Gastrocnemius medialis (tissue), 4 donors: ENCODE data around the gene IL3RA. TPM values are rescaled to one million over a fixed set of nuclear protein-coding genes. Genes with fewer than 3 reads are reported as not detected.
"Not testable (repeated sequence)": the region's sequence is repeated elsewhere in the genome, so short reads cannot be mapped to it uniquely, and the experiment has no call there.

Experiments
- ATAC-seq, 2 donors: fragments of 150-250 bp; one replicate each; pipeline ENCODE4 v1.9.1; 2016
- DNase-seq, 2 donors: peaks; one replicate each; pipeline ENCODE4 v3.0.0-alpha.2; 2019
- H3K27ac ChIP-seq, 4 donors: fragments of 200-600 bp; sonication (generic); 1 replicate in 1 of 4; 2 replicates in 3 of 4; pipeline ENCODE4 v1.5.1; 2016 to 2018; ENCODE audit warnings: mild to moderate bottlenecking in 2 of 4, moderate library complexity in 1 of 4
- H3K27me3 ChIP-seq, 3 donors: fragments of 200-600 bp; sonication (generic) in 2 of 3; 1 replicate in 1 of 3; 2 replicates in 2 of 3; pipeline versions ENCODE4 v1.5.1 to v1.6.0; 2016 to 2019; ENCODE audit warnings: mild to moderate bottlenecking in 1 of 3, moderate library complexity in 1 of 3
- H3K36me3 ChIP-seq, 2 donors: fragments of 200-600 bp; sonication (generic) in 1 of 2; one replicate each; pipeline ENCODE4 v1.5.1; 2017 to 2018
- H3K4me1 ChIP-seq, 2 donors: fragments of 200-600 bp; sonication (generic) in 1 of 2; one replicate each; pipeline ENCODE4 v1.5.1; 2016 to 2017; ENCODE audit warnings: mild to moderate bottlenecking in 2 of 2
- H3K4me3 ChIP-seq, 4 donors: fragments of 200-600 bp; sonication (generic) in 3 of 4; 1 replicate in 1 of 4; 2 replicates in 3 of 4; pipeline ENCODE4 v1.5.1; 2016 to 2019; ENCODE audit warnings: mild to moderate bottlenecking in 2 of 4
- H3K9me3 ChIP-seq, 3 donors: fragments of 200-600 bp; sonication (generic) in 2 of 3; 1 replicate in 1 of 3; 2 replicates in 2 of 3; pipeline ENCODE4 v1.5.1; 2016 to 2019
- POLR2A ChIP-seq, 2 donors: fragments of 450-650 bp; IDR thresholded peaks; one replicate each; pipeline ENCODE4 v1.6.1; 2017; ENCODE audit warnings: antibody characterized with exemption in 2 of 2, mild to moderate bottlenecking in 2 of 2, moderate library complexity in 2 of 2
- in situ Hi-C, 4 donors: fragments of 200-750 bp; cut with MboI; loops; one replicate each; pipeline versions ENCODE4 v1.15.0 to v1.8.0; 2017; ENCODE audit warnings: low sequenced_read_pairs in 4 of 4
- intact Hi-C: fragments of 100-400 bp; cut with DNase I; formaldehyde crosslinking; loops from one replicate; pipeline ENCODE4 v1.15.1; 2023; ENCODE audit warnings: low total_unique reads
- total RNA-seq, 4 donors: library from RNA; depleted of rRNA; stranded (reverse); fragments of >200 nt; gene quantifications; one replicate each; pipeline versions ENCODE4 v1.1.0 to v1.2.3, GENCODE V29; 2016
- TF ChIP-seq, protein P1 (sequence below), 5 experiments: fragments of 450-650 bp in 3 of 5; fragments of 200-600 bp in 2 of 5; sonication (generic) in 2 of 5; IDR thresholded peaks in 4 of 5; conservative IDR thresholded peaks in 1 of 5; 1 replicate in 4 of 5; 2 replicates in 1 of 5; pipeline ENCODE4 v1.5.1; 2016 to 2019; ENCODE audit warnings: antibody characterized with exemption in 5 of 5, mild to moderate bottlenecking in 3 of 5, moderate library complexity in 3 of 5

The IL3RA gene
- total RNA-seq, 4 donors from 2014 or later = 2.8 to 8.0 (median 5.6) TPM

DNA sequence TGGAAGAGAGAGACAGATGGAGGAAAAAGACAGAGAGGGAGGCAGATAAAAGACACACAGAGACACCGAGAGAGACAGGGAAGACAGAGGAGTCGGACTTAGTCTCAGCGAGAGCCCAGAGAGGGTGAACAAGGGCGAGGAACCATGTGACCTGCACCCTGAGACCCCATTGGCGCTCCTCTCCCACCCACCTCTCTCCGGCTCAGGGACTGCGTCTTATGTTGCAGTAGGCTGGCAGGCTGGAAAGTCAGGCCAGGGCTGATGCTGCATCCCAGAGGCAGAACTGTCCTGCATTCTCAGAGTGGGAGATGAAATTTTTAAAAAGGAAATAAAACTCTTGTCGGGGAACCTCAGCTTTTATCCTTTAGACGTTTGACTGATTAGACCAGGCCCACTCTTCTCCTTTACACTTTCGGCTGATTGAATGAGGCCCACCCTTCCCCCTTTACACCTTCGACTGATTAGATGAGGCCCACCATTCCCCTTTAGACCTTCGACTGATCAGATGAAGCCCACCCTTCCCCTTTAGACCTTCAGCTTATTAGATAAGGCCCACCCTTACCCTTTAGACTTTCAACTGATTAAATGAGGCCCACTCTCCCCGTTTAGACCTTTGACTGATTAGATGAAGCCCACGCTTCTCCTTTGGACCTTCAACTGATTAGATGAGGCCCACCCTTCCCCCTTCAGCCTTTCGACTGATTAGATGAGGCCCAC, 29.5 kb upstream of the IL3RA start:
- in situ Hi-C loops = no loop called here
- DNase-seq (no peak), ATAC-seq (no peak)
- no peak overlapping the region for H3K27ac ChIP-seq
- TF ChIP-seq, protein P1, sequence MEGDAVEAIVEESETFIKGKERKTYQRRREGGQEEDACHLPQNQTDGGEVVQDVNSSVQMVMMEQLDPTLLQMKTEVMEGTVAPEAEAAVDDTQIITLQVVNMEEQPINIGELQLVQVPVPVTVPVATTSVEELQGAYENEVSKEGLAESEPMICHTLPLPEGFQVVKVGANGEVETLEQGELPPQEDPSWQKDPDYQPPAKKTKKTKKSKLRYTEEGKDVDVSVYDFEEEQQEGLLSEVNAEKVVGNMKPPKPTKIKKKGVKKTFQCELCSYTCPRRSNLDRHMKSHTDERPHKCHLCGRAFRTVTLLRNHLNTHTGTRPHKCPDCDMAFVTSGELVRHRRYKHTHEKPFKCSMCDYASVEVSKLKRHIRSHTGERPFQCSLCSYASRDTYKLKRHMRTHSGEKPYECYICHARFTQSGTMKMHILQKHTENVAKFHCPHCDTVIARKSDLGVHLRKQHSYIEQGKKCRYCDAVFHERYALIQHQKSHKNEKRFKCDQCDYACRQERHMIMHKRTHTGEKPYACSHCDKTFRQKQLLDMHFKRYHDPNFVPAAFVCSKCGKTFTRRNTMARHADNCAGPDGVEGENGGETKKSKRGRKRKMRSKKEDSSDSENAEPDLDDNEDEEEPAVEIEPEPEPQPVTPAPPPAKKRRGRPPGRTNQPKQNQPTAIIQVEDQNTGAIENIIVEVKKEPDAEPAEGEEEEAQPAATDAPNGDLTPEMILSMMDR (IDR thresholded peaks at IDR 0.05 in 4 of 5, conservative IDR thresholded peaks at IDR 0.05 in 1 of 5) = no peak
- no peak for TF ChIP-seq POLR2A (IDR thresholded peaks at IDR 0.05)
- no peaks in the 10 kb centered on the region for H3K9me3 ChIP-seq
- no peaks in the 10 kb centered on the region for H3K36me3 ChIP-seq
- intact Hi-C loops = no loop called here
- no peaks in the 10 kb centered on the region for H3K27me3 ChIP-seq
- no peak overlapping the region for H3K4me3 ChIP-seq
- H3K4me1 ChIP-seq = no peaks in the 10 kb centered on the region

DNA sequence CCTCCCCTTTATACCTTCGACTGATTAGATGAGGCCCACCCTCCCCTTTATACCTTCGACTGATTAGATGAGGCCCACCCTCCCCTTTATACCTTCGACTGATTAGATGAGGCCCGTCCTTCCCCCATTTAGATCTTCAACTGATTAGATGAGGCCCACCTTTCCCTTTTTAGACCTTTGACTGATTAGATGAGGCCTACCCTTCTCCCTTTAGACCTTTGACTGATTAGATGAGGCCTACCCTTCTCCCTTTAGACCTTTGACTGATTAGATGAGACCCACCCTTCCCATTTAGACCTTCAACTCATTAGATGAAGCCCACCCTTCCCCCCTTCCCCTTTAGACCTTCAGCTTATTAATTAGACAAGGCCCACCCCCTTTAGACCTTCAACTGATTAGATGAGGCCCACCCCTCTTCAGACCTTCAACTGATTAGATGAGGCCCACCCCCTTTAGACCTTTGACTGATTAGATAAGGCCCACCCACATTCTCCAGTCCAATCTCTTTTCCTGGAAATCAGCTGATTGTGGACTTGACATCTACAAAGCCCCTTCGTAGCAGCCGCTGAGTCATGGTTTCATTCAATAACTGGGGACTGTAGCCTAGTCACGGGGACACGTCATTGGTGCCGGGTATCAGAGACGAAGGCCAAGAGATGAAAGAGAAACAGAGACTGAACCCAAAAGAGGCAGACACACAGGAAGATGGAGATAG, 28.8 kb upstream of the IL3RA start:
- H3K9me3 ChIP-seq = no peaks in the 10 kb centered on the region
- TF ChIP-seq, protein P1 (IDR thresholded peaks at IDR 0.05 in 4 of 5, conservative IDR thresholded peaks at IDR 0.05 in 1 of 5) = no peak
- no peak for TF ChIP-seq POLR2A (IDR thresholded peaks at IDR 0.05)
- no peak overlapping the region for H3K4me3 ChIP-seq
- no peak overlapping the region for H3K27ac ChIP-seq
- no peak for ATAC-seq
- H3K27me3 ChIP-seq = no peaks in the 10 kb centered on the region
- no peaks in the 10 kb centered on the region for H3K36me3 ChIP-seq
- in situ Hi-C loops = no loop called here
- H3K4me1 ChIP-seq = no peaks in the 10 kb centered on the region
- intact Hi-C loops = no loop called here
- no peak for DNase-seq

DNA sequence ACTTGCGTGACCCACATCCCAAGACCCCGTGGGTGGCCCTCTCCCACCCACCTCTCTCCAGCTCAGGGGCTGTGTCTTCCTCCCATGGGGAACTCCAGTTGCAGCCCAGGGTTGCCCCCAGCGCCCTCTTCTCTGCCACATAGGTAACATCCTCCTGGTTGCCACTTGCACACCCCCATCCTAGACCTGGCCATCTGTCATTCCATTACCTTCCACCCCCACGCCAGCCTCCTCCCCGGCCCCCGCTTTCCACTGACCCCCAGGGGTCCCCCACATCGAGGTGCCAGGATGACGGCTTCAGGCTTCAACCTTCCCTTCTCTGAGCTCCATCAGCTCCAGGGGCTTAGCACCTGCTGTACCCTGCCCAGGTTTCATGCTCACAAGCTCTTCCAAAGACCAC, 28.1 kb upstream of the IL3RA start:
- ATAC-seq (no peak), DNase-seq (no peak)
- no peaks in the 10 kb centered on the region for H3K27me3 ChIP-seq
- no peaks in the 10 kb centered on the region for H3K9me3 ChIP-seq
- intact Hi-C loops (no loop called here), in situ Hi-C loops (no loop called here)
- H3K36me3 ChIP-seq = no peaks in the 10 kb centered on the region
- H3K4me1 ChIP-seq = no peaks in the 10 kb centered on the region
- no peak overlapping the region for H3K27ac ChIP-seq
- no peak overlapping the region for H3K4me3 ChIP-seq
- TF ChIP-seq, protein P1 (IDR thresholded peaks at IDR 0.05 in 4 of 5, conservative IDR thresholded peaks at IDR 0.05 in 1 of 5) = no peak
- no peak for TF ChIP-seq POLR2A (IDR thresholded peaks at IDR 0.05)

DNA sequence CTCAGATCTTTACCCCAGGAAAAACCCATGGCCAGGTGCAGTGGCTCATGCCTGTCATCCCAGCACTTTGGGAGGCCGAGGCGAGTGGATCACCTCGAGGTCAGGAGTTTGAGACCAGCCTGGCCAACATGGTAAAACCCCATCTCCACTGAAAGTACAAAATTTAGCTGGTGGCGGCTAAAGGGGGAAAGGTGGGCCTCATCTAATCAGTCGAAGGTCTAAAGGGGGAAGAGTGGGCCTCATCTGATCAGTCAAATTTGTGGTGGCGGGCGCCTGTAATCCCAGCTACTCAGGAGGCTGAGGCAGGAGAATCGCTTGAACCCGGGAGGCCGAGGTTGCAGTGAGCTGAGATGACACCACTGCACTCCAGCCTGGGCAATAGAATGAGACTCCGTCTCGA, 27.7 kb upstream of the IL3RA start:
- H3K4me3 ChIP-seq, ATAC-seq, DNase-seq, H3K4me1 ChIP-seq, H3K27me3 ChIP-seq, H3K27ac ChIP-seq, intact Hi-C loops, in situ Hi-C loops, H3K36me3 ChIP-seq, H3K9me3 ChIP-seq: not testable (repeated sequence)

DNA sequence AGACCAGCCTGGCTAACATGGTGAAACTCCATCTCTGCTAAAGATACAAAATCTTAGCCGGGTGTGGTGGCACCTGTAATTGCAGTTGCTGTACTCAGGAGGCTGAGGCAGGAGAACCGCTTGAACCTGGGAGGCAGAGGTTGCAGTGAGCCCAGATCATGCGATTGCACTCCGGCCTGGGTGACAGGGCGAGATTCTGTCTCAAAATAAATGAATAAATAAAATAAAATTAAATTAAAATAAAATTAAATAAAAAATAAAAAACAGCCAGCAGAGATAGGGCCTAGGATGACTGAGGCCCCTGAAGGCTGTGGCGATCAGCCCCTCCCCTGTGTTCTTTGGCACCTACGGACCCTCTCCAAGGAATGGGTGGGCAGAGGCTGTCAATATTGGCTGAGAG, 22.8 kb upstream of the IL3RA start:
- in situ Hi-C loops = no loop called here
- H3K27me3 ChIP-seq = no peaks in the 10 kb centered on the region
- H3K4me1 ChIP-seq = no peaks in the 10 kb centered on the region
- H3K9me3 ChIP-seq = no peaks in the 10 kb centered on the region
- intact Hi-C loops = no loop called here
- no peak overlapping the region for H3K4me3 ChIP-seq
- ATAC-seq (no peak), DNase-seq (no peak)
- H3K27ac ChIP-seq = no peak overlapping the region
- TF ChIP-seq, protein P1 (IDR thresholded peaks at IDR 0.05 in 4 of 5, conservative IDR thresholded peaks at IDR 0.05 in 1 of 5) = no peak
- TF ChIP-seq POLR2A (IDR thresholded peaks at IDR 0.05) = no peak
- H3K36me3 ChIP-seq = no peaks in the 10 kb centered on the region
